GM23338 (cell line): Measurements from ENCODE around the gene OARD1. TPM values are rescaled to one million over a fixed set of nuclear protein-coding genes. Genes with fewer than 3 reads are reported as not detected.

Source experiments
- ATAC-seq: fragments of 200-7000 bp; cut with Tn5 transposase; 3 replicates; pipeline ENCODE4 v1.9.1; 2020
- DNase-seq: peaks from one replicate; pipeline ENCODE4 v3.0.0-alpha.2; 2015; ENCODE audit warnings: low spot score
- H2AFZ ChIP-seq: fragments of 200-600 bp; sonication (generic); 2 replicates; pipeline ENCODE4 v1.8.0; 2016; ENCODE audit warnings: antibody characterized with exemption, mild to moderate bottlenecking, moderate library complexity
- H3F3A ChIP-seq: fragments of 200-600 bp; sonication (generic); replicated peaks from 2 replicates; pipeline ENCODE4 v1.8.0; 2017; ENCODE audit warnings: antibody characterized with exemption, mixed run types, low read depth
- H3K27ac ChIP-seq: fragments of 200-600 bp; sonication (generic); 2 replicates; pipeline ENCODE4 v1.6.1; 2016; ENCODE audit warnings: low read depth
- H3K27me3 ChIP-seq: fragments of 200-600 bp; sonication (generic); 2 replicates; pipeline ENCODE4 v1.8.0; 2016; ENCODE audit warnings: mild to moderate bottlenecking, mixed run types, moderate library complexity; ENCODE audit not compliant: insufficient read depth
- H3K36me3 ChIP-seq: fragments of 200-600 bp; sonication (generic); 2 replicates; pipeline ENCODE4 v1.8.0; 2016; ENCODE audit warnings: mild to moderate bottlenecking; ENCODE audit not compliant: insufficient read depth
- H3K4me1 ChIP-seq: fragments of 200-600 bp; sonication (generic); 2 replicates; pipeline ENCODE4 v1.8.0; 2016; ENCODE audit warnings: mild to moderate bottlenecking, moderate library complexity; ENCODE audit not compliant: insufficient read depth
- H3K4me2 ChIP-seq: fragments of 200-600 bp; sonication (generic); 2 replicates; pipeline ENCODE4 v1.7.1; 2017; ENCODE audit warnings: mixed run types
- H3K4me3 ChIP-seq: fragments of 200-600 bp; sonication (generic); 2 replicates; pipeline ENCODE4 v1.6.1; 2016; ENCODE audit warnings: mixed run types
- H3K79me2 ChIP-seq: fragments of 200-600 bp; sonication (generic); replicated peaks from 2 replicates; pipeline ENCODE4 v1.8.0; 2017; ENCODE audit warnings: mild to moderate bottlenecking; ENCODE audit not compliant: insufficient read depth
- H3K9me2 ChIP-seq: fragments of 200-600 bp; sonication (generic); 2 replicates; pipeline ENCODE4 v1.8.0; 2017; ENCODE audit not compliant: insufficient read depth
- H4K20me1 ChIP-seq: fragments of 200-600 bp; sonication (generic); replicated peaks from 2 replicates; pipeline ENCODE4 v1.8.0; 2017; ENCODE audit warnings: mild to moderate bottlenecking; ENCODE audit not compliant: insufficient read depth
- H3K27ac Mint-ChIP-seq: 2 replicates; pipeline ENCODE4 v1.8.0; 2020; ENCODE audit warnings: inconsistent platforms, mild to moderate bottlenecking, moderate library complexity, mixed read lengths
- H3K27me3 Mint-ChIP-seq: 3 replicates; pipeline ENCODE4 v1.8.0; 2022; ENCODE audit warnings: low read depth, mild to moderate bottlenecking, moderate library complexity, mixed read lengths, inconsistent platforms; ENCODE audit not compliant: insufficient read depth, poor library complexity
- H3K36me3 Mint-ChIP-seq: 3 replicates; pipeline ENCODE4 v1.8.0; 2021; ENCODE audit warnings: low read depth, mild to moderate bottlenecking, inconsistent platforms, moderate library complexity, mixed read lengths
- H3K4me1 Mint-ChIP-seq: 3 replicates; pipeline ENCODE4 v1.8.0; 2020; ENCODE audit warnings: mild to moderate bottlenecking, inconsistent platforms, mixed read lengths
- H3K4me3 Mint-ChIP-seq: 3 replicates; pipeline ENCODE4 v1.8.0; 2021; ENCODE audit warnings: moderate library complexity, mild to moderate bottlenecking, inconsistent platforms, mixed read lengths
- H3K9me3 Mint-ChIP-seq: 3 replicates; pipeline ENCODE4 v1.8.0; 2020; ENCODE audit warnings: moderate library complexity, mild to moderate bottlenecking, inconsistent platforms, mixed read lengths
- CREB1 ChIP-seq: fragments of 250-450 bp; sonication (Bioruptor Pico); IDR thresholded peaks from 2 replicates; pipeline ENCODE4 v1.5.0; 2020; ENCODE audit warnings: low read depth, mild to moderate bottlenecking, moderate library complexity
- ETS1 ChIP-seq: IDR thresholded peaks from 2 replicates; pipeline ENCODE4 v1.6.1; 2016; ENCODE audit warnings: antibody characterized with exemption
- NANOG ChIP-seq: IDR thresholded peaks from 2 replicates; pipeline ENCODE4 v1.6.1; 2016; ENCODE audit warnings: antibody characterized with exemption, borderline replicate concordance
- STAT1 ChIP-seq: IDR thresholded peaks from one replicate; pipeline ENCODE4 v1.6.1; 2016; ENCODE audit warnings: antibody characterized with exemption; ENCODE audit not compliant: unreplicated experiment
- ZNF331 ChIP-seq: fragments of 250-450 bp; sonication (Bioruptor Pico); IDR thresholded peaks from 2 replicates; pipeline ENCODE4 v1.5.0; 2020; ENCODE audit warnings: low read depth, mild to moderate bottlenecking, moderate library complexity
- ZNF462 ChIP-seq: fragments of 250-450 bp; sonication (Bioruptor Pico); IDR thresholded peaks from 2 replicates; pipeline ENCODE4 v1.5.0; 2020; ENCODE audit warnings: mild to moderate bottlenecking, moderate library complexity
- polyA plus RNA-seq: library from polyadenylated mRNA; unstranded; fragments of >200 nt; fragmentation: Nextera tagmentation; extraction: Ambion mirVana; gene quantifications from 2 replicates; pipeline ENCODE4 v1.2.1, GENCODE V29; 2016
- total RNA-seq: library from RNA; depleted of rRNA; stranded (reverse); fragments of >200 nt; shearing (Covaris generic); gene quantifications from 2 replicates; pipeline ENCODE4 v1.2.3, GENCODE V29; 2014

Gene OARD1
- total and polyA plus RNA-seq, 2 experiments from 2014 or later: 25.9 to 60.8 TPM

- TF ChIP-seq ZNF462 (CRISPR knock-in tag): no peak
- TF ChIP-seq STAT1: no peak
- TF ChIP-seq CREB1 (CRISPR knock-in tag): no peak
- no peak for TF ChIP-seq ZNF331 (CRISPR knock-in tag)
These were observed 35.6 kb downstream of the OARD1 start (continued) for GRCh38 chr6:41036601-41037000.

GRCh38 chr6:41036186-41036585 is 36.0 kb downstream of the OARD1 start:
- no peak overlapping the region for H3K27ac ChIP-seq
- H2AFZ ChIP-seq: no peak overlapping the region
- no peak overlapping the region for H3K4me2 ChIP-seq
- peaks cover 13% of the 10 kb centered on the region for H3K4me1 Mint-ChIP-seq
- ATAC-seq (no peak), DNase-seq (no peak)
- H3K27ac Mint-ChIP-seq: no peak overlapping the region
- no peaks in the 10 kb centered on the region for H3K9me3 Mint-ChIP-seq
- no peaks in the 10 kb centered on the region; the same call in 1 of the 2 replicates for H3K4me1 ChIP-seq
- no peaks in the 10 kb centered on the region for H3K27me3 ChIP-seq
- H4K20me1 ChIP-seq: no peaks in the 10 kb centered on the region
- H3K27me3 Mint-ChIP-seq: peaks cover 8% of the 10 kb centered on the region
- no peaks in the 10 kb centered on the region for H3K9me2 ChIP-seq
- no peaks in the 10 kb centered on the region for H3K79me2 ChIP-seq
- H3K4me3 Mint-ChIP-seq: no peak overlapping the region
- H3K36me3 Mint-ChIP-seq: no peaks in the 10 kb centered on the region; the same call in 2 of the 3 replicates
- H3K36me3 ChIP-seq: no peaks in the 10 kb centered on the region
- no peak overlapping the region for H3K4me3 ChIP-seq
- H3F3A ChIP-seq: no peaks in the 10 kb centered on the region
- TF ChIP-seq NANOG (no peak), STAT1 (no peak), ETS1 (no peak), ZNF462 (CRISPR knock-in tag) (no peak), CREB1 (CRISPR knock-in tag) (no peak)
